GM23338 (cell line): ENCODE measurements around the gene LRRC10B. TPM values are rescaled to one million over a fixed set of nuclear protein-coding genes. Genes with fewer than 3 reads are reported as not detected.

Experiments used
- ATAC-seq: fragments of 200-7000 bp; cut with Tn5 transposase; 3 replicates; pipeline ENCODE4 v1.9.1; 2020
- DNase-seq: peaks from one replicate; pipeline ENCODE4 v3.0.0-alpha.2; 2015; ENCODE audit warnings: low spot score
- H2AFZ ChIP-seq: fragments of 200-600 bp; sonication (generic); 2 replicates; pipeline ENCODE4 v1.8.0; 2016; ENCODE audit warnings: antibody characterized with exemption, mild to moderate bottlenecking, moderate library complexity
- H3F3A ChIP-seq: fragments of 200-600 bp; sonication (generic); replicated peaks from 2 replicates; pipeline ENCODE4 v1.8.0; 2017; ENCODE audit warnings: antibody characterized with exemption, mixed run types, low read depth
- H3K27ac ChIP-seq: fragments of 200-600 bp; sonication (generic); 2 replicates; pipeline ENCODE4 v1.6.1; 2016; ENCODE audit warnings: low read depth
- H3K27me3 ChIP-seq: fragments of 200-600 bp; sonication (generic); 2 replicates; pipeline ENCODE4 v1.8.0; 2016; ENCODE audit warnings: mild to moderate bottlenecking, mixed run types, moderate library complexity; ENCODE audit not compliant: insufficient read depth
- H3K36me3 ChIP-seq: fragments of 200-600 bp; sonication (generic); 2 replicates; pipeline ENCODE4 v1.8.0; 2016; ENCODE audit warnings: mild to moderate bottlenecking; ENCODE audit not compliant: insufficient read depth
- H3K4me1 ChIP-seq: fragments of 200-600 bp; sonication (generic); 2 replicates; pipeline ENCODE4 v1.8.0; 2016; ENCODE audit warnings: mild to moderate bottlenecking, moderate library complexity; ENCODE audit not compliant: insufficient read depth
- H3K4me2 ChIP-seq: fragments of 200-600 bp; sonication (generic); 2 replicates; pipeline ENCODE4 v1.7.1; 2017; ENCODE audit warnings: mixed run types
- H3K4me3 ChIP-seq: fragments of 200-600 bp; sonication (generic); 2 replicates; pipeline ENCODE4 v1.6.1; 2016; ENCODE audit warnings: mixed run types
- H3K79me2 ChIP-seq: fragments of 200-600 bp; sonication (generic); replicated peaks from 2 replicates; pipeline ENCODE4 v1.8.0; 2017; ENCODE audit warnings: mild to moderate bottlenecking; ENCODE audit not compliant: insufficient read depth
- H3K9me2 ChIP-seq: fragments of 200-600 bp; sonication (generic); 2 replicates; pipeline ENCODE4 v1.8.0; 2017; ENCODE audit not compliant: insufficient read depth
- H4K20me1 ChIP-seq: fragments of 200-600 bp; sonication (generic); replicated peaks from 2 replicates; pipeline ENCODE4 v1.8.0; 2017; ENCODE audit warnings: mild to moderate bottlenecking; ENCODE audit not compliant: insufficient read depth
- H3K27ac Mint-ChIP-seq: 2 replicates; pipeline ENCODE4 v1.8.0; 2020; ENCODE audit warnings: inconsistent platforms, mild to moderate bottlenecking, moderate library complexity, mixed read lengths
- H3K27me3 Mint-ChIP-seq: 3 replicates; pipeline ENCODE4 v1.8.0; 2022; ENCODE audit warnings: low read depth, mild to moderate bottlenecking, moderate library complexity, mixed read lengths, inconsistent platforms; ENCODE audit not compliant: insufficient read depth, poor library complexity
- H3K36me3 Mint-ChIP-seq: 3 replicates; pipeline ENCODE4 v1.8.0; 2021; ENCODE audit warnings: low read depth, mild to moderate bottlenecking, inconsistent platforms, moderate library complexity, mixed read lengths
- H3K4me1 Mint-ChIP-seq: 3 replicates; pipeline ENCODE4 v1.8.0; 2020; ENCODE audit warnings: mild to moderate bottlenecking, inconsistent platforms, mixed read lengths
- H3K4me3 Mint-ChIP-seq: 3 replicates; pipeline ENCODE4 v1.8.0; 2021; ENCODE audit warnings: moderate library complexity, mild to moderate bottlenecking, inconsistent platforms, mixed read lengths
- H3K9me3 Mint-ChIP-seq: 3 replicates; pipeline ENCODE4 v1.8.0; 2020; ENCODE audit warnings: moderate library complexity, mild to moderate bottlenecking, inconsistent platforms, mixed read lengths
- CTCF ChIP-seq, 2 experiments: fragments of 200-600 bp in 1 of 2; sonication (generic) in 1 of 2; conservative IDR thresholded peaks; 2 replicates each; pipeline versions ENCODE4 v1.5.1 to v1.6.1; 2016 to 2017; ENCODE audit warnings: antibody characterized with exemption in 2 of 2, low read depth in 2 of 2, mild to moderate bottlenecking in 2 of 2, moderate library complexity in 1 of 2
- EZH2 ChIP-seq: fragments of 200-600 bp; sonication (generic); IDR thresholded peaks from one replicate; pipeline ENCODE4 v1.8.0; 2017; ENCODE audit warnings: antibody characterized with exemption, mild to moderate bottlenecking, low read depth; ENCODE audit not compliant: unreplicated experiment
- JUNB ChIP-seq: IDR thresholded peaks from one replicate; pipeline ENCODE4 v1.6.1; 2016; ENCODE audit warnings: antibody characterized with exemption; ENCODE audit not compliant: unreplicated experiment
- NANOG ChIP-seq: IDR thresholded peaks from 2 replicates; pipeline ENCODE4 v1.6.1; 2016; ENCODE audit warnings: antibody characterized with exemption, borderline replicate concordance
- STAT1 ChIP-seq: IDR thresholded peaks from one replicate; pipeline ENCODE4 v1.6.1; 2016; ENCODE audit warnings: antibody characterized with exemption; ENCODE audit not compliant: unreplicated experiment
- ZNF114 ChIP-seq: fragments of 250-450 bp; sonication (Bioruptor Pico); IDR thresholded peaks from 2 replicates; pipeline ENCODE4 v1.5.0; 2020; ENCODE audit warnings: mild to moderate bottlenecking, moderate library complexity
- ZNF331 ChIP-seq: fragments of 250-450 bp; sonication (Bioruptor Pico); IDR thresholded peaks from 2 replicates; pipeline ENCODE4 v1.5.0; 2020; ENCODE audit warnings: low read depth, mild to moderate bottlenecking, moderate library complexity
- polyA plus RNA-seq: library from polyadenylated mRNA; unstranded; fragments of >200 nt; fragmentation: Nextera tagmentation; extraction: Ambion mirVana; gene quantifications from 2 replicates; pipeline ENCODE4 v1.2.1, GENCODE V29; 2016
- total RNA-seq: library from RNA; depleted of rRNA; stranded (reverse); fragments of >200 nt; shearing (Covaris generic); gene quantifications from 2 replicates; pipeline ENCODE4 v1.2.3, GENCODE V29; 2014
- TF ChIP-seq, protein P1 (sequence below): fragments of 250-450 bp; sonication (Bioruptor Pico); IDR thresholded peaks from 2 replicates; pipeline ENCODE4 v1.5.0; 2020; ENCODE audit warnings: mild to moderate bottlenecking, moderate library complexity
- TF ChIP-seq, protein P2 (sequence below): IDR thresholded peaks from one replicate; pipeline ENCODE4 v1.6.1; 2018; ENCODE audit warnings: antibody characterized with exemption; ENCODE audit not compliant: unreplicated experiment

The LRRC10B gene
- total and polyA plus RNA-seq, 2 experiments from 2014 or later = 0.47 to 1.6 TPM

DNA sequence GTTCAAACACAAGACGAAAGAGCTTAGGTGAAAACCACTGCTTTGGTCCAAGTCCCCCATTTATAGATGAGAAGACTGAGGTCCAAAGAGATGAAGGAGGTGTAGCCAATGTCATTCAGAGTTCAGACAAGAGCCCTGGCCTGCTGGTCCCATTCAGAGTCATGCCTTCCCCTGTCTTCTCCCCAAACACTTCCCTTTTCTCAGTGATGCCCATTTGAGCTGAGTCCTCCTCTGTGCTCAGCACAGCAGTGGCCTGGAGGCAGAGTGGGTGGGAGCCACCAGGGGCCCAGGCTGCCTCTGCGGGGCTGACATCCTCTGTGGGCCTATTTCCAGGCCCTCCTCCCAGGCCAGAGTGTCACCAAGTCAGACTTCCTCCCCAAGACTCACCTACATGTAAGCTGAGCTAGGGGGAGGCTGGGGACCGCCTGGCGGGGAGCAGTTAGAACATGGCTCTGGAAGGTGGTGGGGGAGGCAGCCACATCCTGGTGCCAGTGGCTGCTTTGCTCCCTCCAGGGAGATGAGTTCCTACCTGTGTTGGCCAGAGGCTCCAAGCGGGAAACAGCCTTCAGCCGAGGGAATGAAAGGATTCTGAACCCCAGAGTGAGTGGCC is 22.4 kb upstream of the LRRC10B start:
- Histone ChIP-seq H3K4me3 (no peak overlapping the region), H3K9me2 (no peaks in the 10 kb centered on the region), H3K36me3 (no peaks in the 10 kb centered on the region), H3K27me3 (no peaks in the 10 kb centered on the region), H4K20me1 (no peaks in the 10 kb centered on the region), H3K4me2 (no peak overlapping the region), H3F3A (0 out of 2 replicates have a peak, but pooled peaks cover 6% of the 10 kb centered on the region), H3K27ac (no peak overlapping the region), H3K4me1 (peaks cover 29% of the 10 kb centered on the region), H3K79me2 (no peaks in the 10 kb centered on the region), H2AFZ (no peak overlapping the region)
- H3K27me3 Mint-ChIP-seq = peaks cover 22% of the 10 kb centered on the region
- H3K4me3 Mint-ChIP-seq = no peak overlapping the region
- TF ChIP-seq JUNB (no peak), CTCF (conservative IDR thresholded peaks at IDR 0.05; ENCODE audit: low read depth in 2 of 2) (no peak), ZNF331 (no peak), STAT1 (no peak), NANOG (no peak), EZH2 (no peak), ZNF114 (CRISPR knock-in tag) (no peak)
- TF ChIP-seq, protein P1, sequence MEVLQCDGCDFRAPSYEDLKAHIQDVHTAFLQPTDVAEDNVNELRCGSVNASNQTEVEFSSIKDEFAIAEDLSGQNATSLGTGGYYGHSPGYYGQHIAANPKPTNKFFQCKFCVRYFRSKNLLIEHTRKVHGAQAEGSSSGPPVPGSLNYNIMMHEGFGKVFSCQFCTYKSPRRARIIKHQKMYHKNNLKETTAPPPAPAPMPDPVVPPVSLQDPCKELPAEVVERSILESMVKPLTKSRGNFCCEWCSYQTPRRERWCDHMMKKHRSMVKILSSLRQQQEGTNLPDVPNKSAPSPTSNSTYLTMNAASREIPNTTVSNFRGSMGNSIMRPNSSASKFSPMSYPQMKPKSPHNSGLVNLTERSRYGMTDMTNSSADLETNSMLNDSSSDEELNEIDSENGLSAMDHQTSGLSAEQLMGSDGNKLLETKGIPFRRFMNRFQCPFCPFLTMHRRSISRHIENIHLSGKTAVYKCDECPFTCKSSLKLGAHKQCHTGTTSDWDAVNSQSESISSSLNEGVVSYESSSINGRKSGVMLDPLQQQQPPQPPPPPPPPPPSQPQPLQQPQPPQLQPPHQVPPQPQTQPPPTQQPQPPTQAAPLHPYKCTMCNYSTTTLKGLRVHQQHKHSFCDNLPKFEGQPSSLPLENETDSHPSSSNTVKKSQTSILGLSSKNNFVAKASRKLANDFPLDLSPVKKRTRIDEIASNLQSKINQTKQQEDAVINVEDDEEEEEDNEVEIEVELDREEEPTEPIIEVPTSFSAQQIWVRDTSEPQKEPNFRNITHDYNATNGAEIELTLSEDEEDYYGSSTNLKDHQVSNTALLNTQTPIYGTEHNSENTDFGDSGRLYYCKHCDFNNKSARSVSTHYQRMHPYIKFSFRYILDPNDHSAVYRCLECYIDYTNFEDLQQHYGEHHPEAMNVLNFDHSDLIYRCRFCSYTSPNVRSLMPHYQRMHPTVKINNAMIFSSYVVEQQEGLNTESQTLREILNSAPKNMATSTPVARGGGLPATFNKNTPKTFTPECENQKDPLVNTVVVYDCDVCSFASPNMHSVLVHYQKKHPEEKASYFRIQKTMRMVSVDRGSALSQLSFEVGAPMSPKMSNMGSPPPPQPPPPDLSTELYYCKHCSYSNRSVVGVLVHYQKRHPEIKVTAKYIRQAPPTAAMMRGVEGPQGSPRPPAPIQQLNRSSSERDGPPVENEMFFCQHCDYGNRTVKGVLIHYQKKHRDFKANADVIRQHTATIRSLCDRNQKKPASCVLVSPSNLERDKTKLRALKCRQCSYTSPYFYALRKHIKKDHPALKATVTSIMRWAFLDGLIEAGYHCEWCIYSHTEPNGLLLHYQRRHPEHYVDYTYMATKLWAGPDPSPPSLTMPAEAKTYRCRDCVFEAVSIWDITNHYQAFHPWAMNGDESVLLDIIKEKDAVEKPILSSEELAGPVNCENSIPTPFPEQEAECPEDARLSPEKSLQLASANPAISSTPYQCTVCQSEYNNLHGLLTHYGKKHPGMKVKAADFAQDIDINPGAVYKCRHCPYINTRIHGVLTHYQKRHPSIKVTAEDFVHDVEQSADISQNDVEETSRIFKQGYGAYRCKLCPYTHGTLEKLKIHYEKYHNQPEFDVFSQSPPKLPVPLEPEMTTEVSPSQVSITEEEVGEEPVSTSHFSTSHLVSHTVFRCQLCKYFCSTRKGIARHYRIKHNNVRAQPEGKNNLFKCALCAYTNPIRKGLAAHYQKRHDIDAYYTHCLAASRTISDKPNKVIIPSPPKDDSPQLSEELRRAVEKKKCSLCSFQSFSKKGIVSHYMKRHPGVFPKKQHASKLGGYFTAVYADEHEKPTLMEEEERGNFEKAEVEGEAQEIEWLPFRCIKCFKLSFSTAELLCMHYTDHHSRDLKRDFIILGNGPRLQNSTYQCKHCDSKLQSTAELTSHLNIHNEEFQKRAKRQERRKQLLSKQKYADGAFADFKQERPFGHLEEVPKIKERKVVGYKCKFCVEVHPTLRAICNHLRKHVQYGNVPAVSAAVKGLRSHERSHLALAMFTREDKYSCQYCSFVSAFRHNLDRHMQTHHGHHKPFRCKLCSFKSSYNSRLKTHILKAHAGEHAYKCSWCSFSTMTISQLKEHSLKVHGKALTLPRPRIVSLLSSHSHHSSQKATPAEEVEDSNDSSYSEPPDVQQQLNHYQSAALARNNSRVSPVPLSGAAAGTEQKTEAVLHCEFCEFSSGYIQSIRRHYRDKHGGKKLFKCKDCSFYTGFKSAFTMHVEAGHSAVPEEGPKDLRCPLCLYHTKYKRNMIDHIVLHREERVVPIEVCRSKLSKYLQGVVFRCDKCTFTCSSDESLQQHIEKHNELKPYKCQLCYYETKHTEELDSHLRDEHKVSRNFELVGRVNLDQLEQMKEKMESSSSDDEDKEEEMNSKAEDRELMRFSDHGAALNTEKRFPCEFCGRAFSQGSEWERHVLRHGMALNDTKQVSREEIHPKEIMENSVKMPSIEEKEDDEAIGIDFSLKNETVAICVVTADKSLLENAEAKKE (CRISPR knock-in tag) = no peak
- TF ChIP-seq, protein P2, sequence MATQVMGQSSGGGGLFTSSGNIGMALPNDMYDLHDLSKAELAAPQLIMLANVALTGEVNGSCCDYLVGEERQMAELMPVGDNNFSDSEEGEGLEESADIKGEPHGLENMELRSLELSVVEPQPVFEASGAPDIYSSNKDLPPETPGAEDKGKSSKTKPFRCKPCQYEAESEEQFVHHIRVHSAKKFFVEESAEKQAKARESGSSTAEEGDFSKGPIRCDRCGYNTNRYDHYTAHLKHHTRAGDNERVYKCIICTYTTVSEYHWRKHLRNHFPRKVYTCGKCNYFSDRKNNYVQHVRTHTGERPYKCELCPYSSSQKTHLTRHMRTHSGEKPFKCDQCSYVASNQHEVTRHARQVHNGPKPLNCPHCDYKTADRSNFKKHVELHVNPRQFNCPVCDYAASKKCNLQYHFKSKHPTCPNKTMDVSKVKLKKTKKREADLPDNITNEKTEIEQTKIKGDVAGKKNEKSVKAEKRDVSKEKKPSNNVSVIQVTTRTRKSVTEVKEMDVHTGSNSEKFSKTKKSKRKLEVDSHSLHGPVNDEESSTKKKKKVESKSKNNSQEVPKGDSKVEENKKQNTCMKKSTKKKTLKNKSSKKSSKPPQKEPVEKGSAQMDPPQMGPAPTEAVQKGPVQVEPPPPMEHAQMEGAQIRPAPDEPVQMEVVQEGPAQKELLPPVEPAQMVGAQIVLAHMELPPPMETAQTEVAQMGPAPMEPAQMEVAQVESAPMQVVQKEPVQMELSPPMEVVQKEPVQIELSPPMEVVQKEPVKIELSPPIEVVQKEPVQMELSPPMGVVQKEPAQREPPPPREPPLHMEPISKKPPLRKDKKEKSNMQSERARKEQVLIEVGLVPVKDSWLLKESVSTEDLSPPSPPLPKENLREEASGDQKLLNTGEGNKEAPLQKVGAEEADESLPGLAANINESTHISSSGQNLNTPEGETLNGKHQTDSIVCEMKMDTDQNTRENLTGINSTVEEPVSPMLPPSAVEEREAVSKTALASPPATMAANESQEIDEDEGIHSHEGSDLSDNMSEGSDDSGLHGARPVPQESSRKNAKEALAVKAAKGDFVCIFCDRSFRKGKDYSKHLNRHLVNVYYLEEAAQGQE = no peak
- H3K27ac Mint-ChIP-seq = no peak overlapping the region
- DNase-seq = no peak
- ATAC-seq = no peak
- H3K4me1 Mint-ChIP-seq = peaks cover 42% of the 10 kb centered on the region
- H3K36me3 Mint-ChIP-seq = no peaks in the 10 kb centered on the region
- no peaks in the 10 kb centered on the region; the same call in 2 of the 3 replicates for H3K9me3 Mint-ChIP-seq
